SJCRH30 (cell line): ENCODE results near the gene CCDC172. TPM values are rescaled to one million over a fixed set of nuclear protein-coding genes. Genes with fewer than 3 reads are reported as not detected.

Experiments used
- DNase-seq, 2 experiments: peaks; one replicate each; pipeline ENCODE4 v3.0.0-alpha.2; 2015 to 2020
- H3K27ac ChIP-seq: fragments of 250-450 bp; sonication (Bioruptor Pico); 2 replicates; pipeline ENCODE4 v1.5.1; 2020; ENCODE audit warnings: mild to moderate bottlenecking, moderate library complexity
- H3K27me3 ChIP-seq: fragments of 250-450 bp; sonication (Bioruptor Pico); 2 replicates; pipeline ENCODE4 v1.5.1; 2020; ENCODE audit warnings: mild to moderate bottlenecking, moderate library complexity
- H3K36me3 ChIP-seq: fragments of 250-450 bp; sonication (Bioruptor Pico); 2 replicates; pipeline ENCODE4 v1.5.1; 2020; ENCODE audit warnings: mild to moderate bottlenecking, moderate library complexity
- H3K4me1 ChIP-seq: fragments of 250-450 bp; sonication (Bioruptor Pico); 2 replicates; pipeline ENCODE4 v1.5.1; 2020; ENCODE audit warnings: mild to moderate bottlenecking, moderate library complexity
- H3K4me3 ChIP-seq: fragments of 250-450 bp; sonication (Bioruptor Pico); 2 replicates; pipeline ENCODE4 v1.5.1; 2020; ENCODE audit warnings: mild to moderate bottlenecking, moderate library complexity
- H3K9me3 ChIP-seq: fragments of 250-450 bp; sonication (Bioruptor Pico); replicated peaks from 2 replicates; pipeline ENCODE4 v1.5.1; 2020; ENCODE audit warnings: mild to moderate bottlenecking, moderate library complexity
- total RNA-seq: library from RNA; depleted of rRNA; stranded (reverse); fragments of >200 nt; shearing (Covaris generic); gene quantifications from 2 replicates; pipeline ENCODE4 v1.2.3, GENCODE V29; 2014; rRNA removed

The CCDC172 gene
- not detected in 2 replicates for total RNA-seq

- Histone ChIP-seq H3K4me1 (no peaks in the 10 kb centered on the region), H3K27ac (no peak within 1 kb of the TSS), H3K9me3 (no peaks in the 10 kb centered on the region), H3K36me3 (no peaks in the 10 kb centered on the region), H3K4me3 (no peak within 1 kb of the TSS), H3K27me3 (no peaks in the 10 kb centered on the region; the same call in 1 of the 2 replicates)
- DNase-seq, result no peak
Measured at GRCh38 chr10:116324227-116324950, at the start of gene CCDC172. TSS of gene CCDC172 (plus strand) at chr10:116324448. CDS start at chr10:116325012, 564 bp downstream.

- no peak for DNase-seq
- Histone ChIP-seq H3K4me1 (no peaks in the 10 kb centered on the region; the same call in none of the 2 replicates), H3K27ac (no peak overlapping the region), H3K27me3 (no peaks in the 10 kb centered on the region), H3K9me3 (no peaks in the 10 kb centered on the region), H3K4me3 (no peak overlapping the region), H3K36me3 (no peaks in the 10 kb centered on the region)
Measured at GRCh38 chr10:116276981-116277380, 47.3 kb upstream of the CCDC172 start.

GRCh38 chr10:116278846-116279245, 45.4 kb upstream of the CCDC172 start:
- Histone ChIP-seq H3K4me1 (no peaks in the 10 kb centered on the region; the same call in none of the 2 replicates), H3K27ac (no peak overlapping the region), H3K9me3 (no peaks in the 10 kb centered on the region), H3K4me3 (no peak overlapping the region), H3K27me3 (no peaks in the 10 kb centered on the region), H3K36me3 (no peaks in the 10 kb centered on the region)
- DNase-seq, result no peak

- DNase-seq, result no peak
- H3K27me3 ChIP-seq, result no peaks in the 10 kb centered on the region
- H3K4me3 ChIP-seq, result no peak overlapping the region
- no peaks in the 10 kb centered on the region for H3K9me3 ChIP-seq
- no peaks in the 10 kb centered on the region for H3K36me3 ChIP-seq
- no peaks in the 10 kb centered on the region; the same call in 1 of the 2 replicates for H3K4me1 ChIP-seq
- H3K27ac ChIP-seq, result no peak overlapping the region
Measured at GRCh38 chr10:116281775-116282174, 42.5 kb upstream of the CCDC172 start.

GRCh38 chr10:116286626-116287200, 37.5 kb upstream of the CCDC172 start:
- no peak for DNase-seq
- no peaks in the 10 kb centered on the region for H3K36me3 ChIP-seq

GRCh38 chr10:116287906-116288501, 36.2 kb upstream of the CCDC172 start:
- Histone ChIP-seq H3K27ac (no peak overlapping the region), H3K27me3 (no peaks in the 10 kb centered on the region), H3K4me3 (no peak overlapping the region), H3K9me3 (no peaks in the 10 kb centered on the region), H3K36me3 (no peaks in the 10 kb centered on the region), H3K4me1 (peaks cover 7% of the 10 kb centered on the region; the same call in 1 of the 2 replicates)
- peak; percentile 54 to 69 for DNase-seq

More at GRCh38 chr10:116286626-116287200, 37.5 kb upstream of the CCDC172 start:
- H3K4me3 ChIP-seq, result no peak overlapping the region
- no peaks in the 10 kb centered on the region for H3K9me3 ChIP-seq
- H3K27me3 ChIP-seq, result no peaks in the 10 kb centered on the region
- H3K4me1 ChIP-seq, result peaks cover 7% of the 10 kb centered on the region; the same call in 1 of the 2 replicates
- H3K27ac ChIP-seq, result no peak overlapping the region

- H3K9me3 ChIP-seq, result no peaks in the 10 kb centered on the region
- H3K36me3 ChIP-seq, result no peaks in the 10 kb centered on the region
- DNase-seq, result no peak
- H3K4me3 ChIP-seq, result no peak overlapping the region
- H3K27me3 ChIP-seq, result no peaks in the 10 kb centered on the region
- H3K4me1 ChIP-seq, result peaks cover 7% of the 10 kb centered on the region; the same call in 1 of the 2 replicates
- no peak overlapping the region for H3K27ac ChIP-seq
Measured at GRCh38 chr10:116289652-116290051, 34.6 kb upstream of the CCDC172 start.

- no peak overlapping the region for H3K27ac ChIP-seq
- H3K4me1 ChIP-seq, result peaks cover 6% of the 10 kb centered on the region; the same call in 1 of the 2 replicates
- no peaks in the 10 kb centered on the region for H3K27me3 ChIP-seq
- no peak overlapping the region for H3K4me3 ChIP-seq
- H3K36me3 ChIP-seq, result no peaks in the 10 kb centered on the region
- DNase-seq, result no peak
- H3K9me3 ChIP-seq, result no peaks in the 10 kb centered on the region
Measured at GRCh38 chr10:116292493-116292892, 31.8 kb upstream of the CCDC172 start.

- peak; percentile 57 to 74 for DNase-seq
- Histone ChIP-seq H3K27me3 (no peaks in the 10 kb centered on the region), H3K4me3 (peak overlapping the region; percentile 22)
Measured at GRCh38 chr10:116296291-116296721, 27.9 kb upstream of the CCDC172 start.

GRCh38 chr10:116298586-116298985, 25.7 kb upstream of the CCDC172 start:
- Histone ChIP-seq H3K27me3 (no peaks in the 10 kb centered on the region), H3K4me1 (no peaks in the 10 kb centered on the region), H3K36me3 (no peaks in the 10 kb centered on the region), H3K4me3 (no peak overlapping the region), H3K27ac (no peak overlapping the region), H3K9me3 (no peaks in the 10 kb centered on the region; the same call in 1 of the 2 replicates)
- no peak for DNase-seq

More at GRCh38 chr10:116296291-116296721, 27.9 kb upstream of the CCDC172 start:
- H3K27ac ChIP-seq, result peak overlapping the region; percentile 28
- no peaks in the 10 kb centered on the region for H3K36me3 ChIP-seq
- H3K9me3 ChIP-seq, result no peaks in the 10 kb centered on the region
- H3K4me1 ChIP-seq, result no peaks in the 10 kb centered on the region

- Histone ChIP-seq H3K9me3 (no peaks in the 10 kb centered on the region; the same call in 1 of the 2 replicates), H3K4me3 (no peak overlapping the region), H3K27ac (no peak overlapping the region), H3K36me3 (no peaks in the 10 kb centered on the region), H3K4me1 (peaks cover 3% of the 10 kb centered on the region; the same call in 1 of the 2 replicates), H3K27me3 (no peaks in the 10 kb centered on the region)
- DNase-seq, result no peak
Measured at GRCh38 chr10:116300542-116300941, 23.7 kb upstream of the CCDC172 start.

GRCh38 chr10:116304923-116305322, 19.3 kb upstream of the CCDC172 start:
- Histone ChIP-seq H3K9me3 (no peaks in the 10 kb centered on the region; the same call in 1 of the 2 replicates), H3K27ac (no peak overlapping the region), H3K36me3 (no peaks in the 10 kb centered on the region), H3K4me3 (no peak overlapping the region), H3K4me1 (peaks cover 3% of the 10 kb centered on the region; the same call in 1 of the 2 replicates), H3K27me3 (no peaks in the 10 kb centered on the region)
- no peak for DNase-seq

GRCh38 chr10:116306847-116307246, 17.4 kb upstream of the CCDC172 start:
- no peaks in the 10 kb centered on the region for H3K36me3 ChIP-seq
- no peaks in the 10 kb centered on the region for H3K27me3 ChIP-seq
- H3K9me3 ChIP-seq, result no peaks in the 10 kb centered on the region; the same call in 1 of the 2 replicates
- H3K4me3 ChIP-seq, result no peak overlapping the region
- no peak for DNase-seq
- H3K4me1 ChIP-seq, result peaks cover 3% of the 10 kb centered on the region; the same call in 1 of the 2 replicates
- no peak overlapping the region for H3K27ac ChIP-seq

- Histone ChIP-seq H3K27me3 (no peaks in the 10 kb centered on the region), H3K4me3 (no peak overlapping the region), H3K27ac (no peak overlapping the region), H3K36me3 (no peaks in the 10 kb centered on the region), H3K4me1 (peaks cover 3% of the 10 kb centered on the region; the same call in 1 of the 2 replicates), H3K9me3 (no peaks in the 10 kb centered on the region; the same call in 1 of the 2 replicates)
- DNase-seq, result no peak
Measured at GRCh38 chr10:116307455-116307854, 16.8 kb upstream of the CCDC172 start.

- no peaks in the 10 kb centered on the region for H3K27me3 ChIP-seq
- no peaks in the 10 kb centered on the region for H3K9me3 ChIP-seq
- DNase-seq, result peak in 1 of 2 experiments; percentile 24
- peaks cover under 1% of the 10 kb centered on the region; the same call in 1 of the 2 replicates for H3K4me1 ChIP-seq
- H3K4me3 ChIP-seq, result no peak overlapping the region
- H3K36me3 ChIP-seq, result no peaks in the 10 kb centered on the region
- H3K27ac ChIP-seq, result no peak overlapping the region
Measured at GRCh38 chr10:116311016-116311415, 13.2 kb upstream of the CCDC172 start.
